Ectodermal cell (in vitro differentiated cells): ENCODE data around the gene ZIC1.

Source experiments
- H3K27ac ChIP-seq: 2 replicates; pipeline ENCODE4 v1.7.0; 2013; ENCODE audit warnings: mild to moderate bottlenecking, low read depth, low read length; ENCODE audit not compliant: insufficient read depth, poor library complexity, severe bottlenecking
- H3K27me3 ChIP-seq: 2 replicates; pipeline ENCODE4 v1.7.0; 2013; ENCODE audit warnings: mild to moderate bottlenecking, low read length; ENCODE audit not compliant: insufficient read depth, control insufficient read depth, poor library complexity, severe bottlenecking
- H3K36me3 ChIP-seq: one replicate; pipeline ENCODE4 v1.7.0; 2013; ENCODE audit warnings: low read length; ENCODE audit not compliant: control insufficient read depth, insufficient read depth
- H3K4me1 ChIP-seq: one replicate; pipeline ENCODE4 v1.7.0; 2013; ENCODE audit warnings: low read length; ENCODE audit not compliant: control insufficient read depth, insufficient read depth
- H3K4me3 ChIP-seq: 2 replicates; pipeline ENCODE4 v1.7.0; 2013; ENCODE audit warnings: low read depth, low read length, control low read depth; ENCODE audit not compliant: insufficient read depth
- H3K9me3 ChIP-seq: 2 replicates; pipeline ENCODE4 v1.7.0; 2013; ENCODE audit warnings: mild to moderate bottlenecking, low read length, moderate library complexity; ENCODE audit not compliant: control insufficient read depth
- WGBS, 2 experiments: methylation state at CpG; one replicate each; pipeline ENCODE4 v1.1.7; 2013; ENCODE audit warnings: missing lambda C conversion rate in 2 of 2; 5-methylcytosine and 5-hydroxymethylcytosine counted together

ZIC1 gene

DNA sequence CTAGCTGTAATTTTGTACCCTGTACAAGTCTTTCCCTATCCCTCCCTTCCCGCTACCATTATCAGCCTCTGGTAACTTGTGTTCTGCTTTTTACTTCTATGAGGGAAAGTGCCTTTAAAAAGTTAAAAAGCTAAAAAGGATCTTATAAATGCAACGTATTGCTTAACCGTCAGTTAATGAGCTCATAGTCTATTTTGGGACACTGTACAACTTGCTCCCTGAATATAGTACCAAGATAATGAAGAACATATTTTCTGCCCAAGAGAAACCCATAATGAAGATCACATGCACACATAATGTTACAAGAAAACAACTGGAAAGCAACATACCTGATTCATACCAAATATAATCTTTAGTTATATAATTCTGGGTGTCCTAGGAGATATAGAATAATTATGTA lies 22.6 kb downstream of the ZIC1 start:
- Histone ChIP-seq H3K9me3 (no peaks in the 10 kb centered on the region), H3K27me3 (peaks cover 11% of the 10 kb centered on the region), H3K4me1 (no peaks in the 10 kb centered on the region), H3K4me3 (no peak overlapping the region), H3K27ac (no peak overlapping the region), H3K36me3 (no peaks in the 10 kb centered on the region)
- 84 to 99% methylated on average over 2 to 3 of the region's 3 CpGs for WGBS, 2 experiments

GRCh38 chr3:147447224-147447623 lies 38.1 kb downstream of the ZIC1 start:
- Histone ChIP-seq H3K36me3 (no peaks in the 10 kb centered on the region), H3K4me3 (no peak overlapping the region), H3K9me3 (no peaks in the 10 kb centered on the region), H3K27ac (no peak overlapping the region), H3K27me3 (no peaks in the 10 kb centered on the region), H3K4me1 (no peaks in the 10 kb centered on the region)

DNA sequence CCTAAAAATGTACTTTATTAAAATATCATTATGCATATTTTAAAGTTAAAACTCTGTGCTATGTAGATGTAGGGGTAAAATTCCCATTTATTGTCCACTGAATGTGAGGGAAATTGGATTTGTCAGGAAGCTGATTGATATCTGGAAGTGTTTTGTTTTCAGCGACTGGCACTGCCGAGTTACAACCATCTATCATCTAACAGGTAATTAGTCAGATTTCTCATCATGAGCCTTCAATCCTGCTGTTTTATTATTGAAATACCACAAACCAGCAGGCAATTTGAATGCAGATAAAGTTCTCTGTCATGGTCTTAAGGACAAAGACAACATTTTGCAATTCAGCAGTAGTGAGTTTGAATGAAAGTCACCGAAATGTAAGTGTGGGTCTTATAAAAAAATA lies 40.5 kb downstream of the ZIC1 start:
- 9 to 27% methylated on average over 2 to 3 of the region's 3 CpGs for WGBS, 2 experiments
- H3K27me3 ChIP-seq: no peaks in the 10 kb centered on the region
- no peaks in the 10 kb centered on the region for H3K36me3 ChIP-seq
- no peak overlapping the region for H3K4me3 ChIP-seq
- H3K4me1 ChIP-seq: no peaks in the 10 kb centered on the region
- no peak overlapping the region for H3K27ac ChIP-seq
- no peaks in the 10 kb centered on the region for H3K9me3 ChIP-seq

DNA sequence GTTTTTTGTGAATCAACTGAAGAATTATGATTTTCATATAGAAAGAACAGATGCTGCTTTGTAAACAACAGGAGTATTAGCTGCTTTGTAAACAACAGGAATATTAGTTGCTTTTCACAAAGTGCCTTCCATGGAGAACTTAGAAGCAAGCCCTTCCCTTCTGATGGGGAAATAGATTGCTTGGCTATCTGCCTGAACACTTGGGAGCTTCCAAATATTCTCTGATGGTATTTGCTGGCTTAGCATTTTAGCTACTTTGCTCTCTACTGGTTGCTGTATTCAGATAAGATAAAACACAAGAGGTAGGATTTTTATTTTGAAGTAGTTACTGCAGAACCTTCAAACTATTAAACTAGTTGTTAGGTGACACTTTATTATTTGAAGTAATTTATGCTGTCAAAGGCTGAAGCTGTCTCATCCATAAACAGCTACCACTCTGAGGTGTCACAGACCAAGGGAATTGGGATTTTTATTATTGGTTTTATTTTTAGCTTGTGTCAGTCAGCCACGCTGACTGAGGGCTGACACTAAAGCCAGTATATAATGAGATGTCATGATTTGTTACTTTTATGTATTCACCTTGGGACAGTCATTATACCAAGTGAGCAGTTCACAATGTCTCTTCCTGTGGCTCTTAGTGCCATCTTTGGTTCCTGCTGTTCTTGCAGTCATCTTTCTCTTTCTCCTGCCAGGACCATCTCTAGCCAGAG lies 50.0 kb downstream of the ZIC1 start:
- Histone ChIP-seq H3K9me3 (no peaks in the 10 kb centered on the region), H3K27ac (no peak overlapping the region), H3K36me3 (no peaks in the 10 kb centered on the region), H3K27me3 (no peaks in the 10 kb centered on the region), H3K4me1 (no peaks in the 10 kb centered on the region), H3K4me3 (no peak overlapping the region)
- 91 to 100% methylated on average over 1 of the region's 1 CpG for WGBS, 2 experiments

- 67 to 95% methylated on average over 1 of the region's 1 CpG for WGBS, 2 experiments
- Histone ChIP-seq H3K4me3 (no peak overlapping the region), H3K27me3 (no peaks in the 10 kb centered on the region), H3K9me3 (no peaks in the 10 kb centered on the region), H3K4me1 (no peaks in the 10 kb centered on the region), H3K36me3 (no peaks in the 10 kb centered on the region), H3K27ac (no peak overlapping the region)
These were observed 53.7 kb downstream of the ZIC1 start for GRCh38 chr3:147462856-147463255.
